NCI-H748 treated with DMSO at 0.1 percent for 48 hours (cell line): ENCODE measurements around the gene ARHGAP22.

ENCODE experiments used
- DNase-seq: peaks from one replicate; lab custom pipeline; 2025; lab: John Stamatoyannopoulos, UW

The ARHGAP22 gene

GRCh38 chr10:48633381-48634197 is 28.7 kb upstream of the ARHGAP22 start:
- DNase-seq = no peak

GRCh38 chr10:48632166-48632565 is 27.3 kb upstream of the ARHGAP22 start:
- no peak for DNase-seq

GRCh38 chr10:48627984-48628609 is 23.2 kb upstream of the ARHGAP22 start:
- no peak for DNase-seq

- no peak for DNase-seq
Observed at GRCh38 chr10:48626986-48627731, 22.3 kb upstream of the ARHGAP22 start.

- DNase-seq = no peak
Observed at GRCh38 chr10:48626447-48626846, 21.6 kb upstream of the ARHGAP22 start.

- no peak for DNase-seq
Observed at GRCh38 chr10:48625826-48626134, 20.9 kb upstream of the ARHGAP22 start.

- no peak for DNase-seq
Observed at GRCh38 chr10:48623607-48624132, 18.8 kb upstream of the ARHGAP22 start.

GRCh38 chr10:48623009-48623408 is 18.1 kb upstream of the ARHGAP22 start:
- DNase-seq = no peak

- no peak for DNase-seq
Observed at GRCh38 chr10:48620719-48621118, 15.8 kb upstream of the ARHGAP22 start.

GRCh38 chr10:48616436-48616835 is 11.6 kb upstream of the ARHGAP22 start:
- DNase-seq = no peak

- DNase-seq = no peak
Observed at GRCh38 chr10:48614481-48615390, 9.9 kb upstream of the ARHGAP22 start.

- no peak for DNase-seq
Observed at GRCh38 chr10:48613016-48613415, 8.1 kb upstream of the ARHGAP22 start.

- DNase-seq = no peak
Observed at GRCh38 chr10:48612236-48612943, 7.5 kb upstream of the ARHGAP22 start.

- no peak for DNase-seq
Observed at GRCh38 chr10:48611133-48611532, 6.3 kb upstream of the ARHGAP22 start.

GRCh38 chr10:48610585-48611093 is 5.8 kb upstream of the ARHGAP22 start:
- DNase-seq = no peak

- DNase-seq = no peak
Observed at GRCh38 chr10:48609899-48610584, 5.2 kb upstream of the ARHGAP22 start.

- no peak for DNase-seq
Observed at GRCh38 chr10:48609441-48609840, 4.6 kb upstream of the ARHGAP22 start.

GRCh38 chr10:48608976-48609375 is 4.1 kb upstream of the ARHGAP22 start:
- no peak for DNase-seq

GRCh38 chr10:48608279-48608681 is 3.4 kb upstream of the ARHGAP22 start:
- peak; percentile 17 for DNase-seq
